DND-41 (cell line): ENCODE measurements around the gene SHISA9.

Experiments used
- ATAC-seq: fragments of 200-7000 bp; cut with Tn5 transposase; 3 replicates; pipeline ENCODE4 v1.9.1; 2021; ENCODE audit warnings: low read depth; ENCODE audit not compliant: insufficient read depth
- DNase-seq: peaks from one replicate; pipeline ENCODE4 v3.0.0-alpha.2; 2020
- H2AFZ ChIP-seq: 2 replicates; pipeline ENCODE4 v1.6.0; 2012; ENCODE audit warnings: low read depth, low read length
- H3K27ac ChIP-seq: 2 replicates; pipeline ENCODE4 v1.5.1; 2012; ENCODE audit warnings: low read length, inconsistent platforms
- H3K27me3 ChIP-seq: fragments of 200-600 bp; sonication (generic); 2 replicates; pipeline ENCODE4 v1.6.0; 2012; ENCODE audit warnings: low read length, mild to moderate bottlenecking, inconsistent platforms; ENCODE audit not compliant: insufficient read depth, poor library complexity
- H3K36me3 ChIP-seq: 2 replicates; pipeline ENCODE4 v1.5.1; 2012; ENCODE audit warnings: low read length, inconsistent platforms; ENCODE audit not compliant: insufficient read depth
- H3K4me1 ChIP-seq: 2 replicates; pipeline ENCODE4 v1.5.1; 2012; ENCODE audit warnings: mild to moderate bottlenecking, low read length; ENCODE audit not compliant: insufficient read depth
- H3K4me2 ChIP-seq: 2 replicates; pipeline ENCODE4 v1.6.0; 2012; ENCODE audit warnings: mild to moderate bottlenecking, moderate library complexity, low read length, inconsistent platforms; ENCODE audit not compliant: insufficient read depth
- H3K4me3 ChIP-seq, 2 experiments: fragments of 200-600 bp in 1 of 2; shearing (Covaris generic) in 1 of 2; 2 replicates each; pipeline ENCODE4 v1.5.1; 2012 to 2016; ENCODE audit warnings: inconsistent platforms in 2 of 2, low read length in 2 of 2, mild to moderate bottlenecking in 2 of 2, low read depth in 1 of 2, moderate library complexity in 1 of 2
- H3K79me2 ChIP-seq: 2 replicates; pipeline ENCODE4 v1.6.0; 2012; ENCODE audit warnings: low read length, inconsistent platforms; ENCODE audit not compliant: insufficient read depth
- H3K9ac ChIP-seq: 2 replicates; pipeline ENCODE4 v1.6.0; 2012; ENCODE audit warnings: low read depth, mild to moderate bottlenecking, inconsistent platforms, low read length, moderate library complexity
- H3K9me3 ChIP-seq: 2 replicates; pipeline ENCODE4 v1.5.1; 2012; ENCODE audit warnings: low read length, moderate library complexity, mild to moderate bottlenecking, inconsistent platforms; ENCODE audit not compliant: insufficient read depth, severe bottlenecking
- H4K20me1 ChIP-seq: 2 replicates; pipeline ENCODE4 v1.6.0; 2012; ENCODE audit warnings: low read length; ENCODE audit not compliant: insufficient read depth
- CTCF ChIP-seq: IDR thresholded peaks from 2 replicates; pipeline ENCODE4 v1.5.1; 2012; ENCODE audit warnings: borderline replicate concordance, low read length, moderate library complexity, mild to moderate bottlenecking; ENCODE audit not compliant: poor library complexity, severe bottlenecking; ENCODE audit errors: extremely low read depth
- EZH2 ChIP-seq: IDR thresholded peaks from 3 replicates; pipeline ENCODE4 v1.6.1; 2012; ENCODE audit warnings: borderline replicate concordance, low read depth, mild to moderate bottlenecking, moderate library complexity, low read length, inconsistent platforms; ENCODE audit not compliant: severe bottlenecking

SHISA9 gene

GRCh38 chr16:13165024-13165423, 263.6 kb downstream of the SHISA9 start:
- no peak overlapping the region for H3K4me3 ChIP-seq
- H3K4me2 ChIP-seq: no peak overlapping the region
- DNase-seq (no peak), ATAC-seq (no peak)
- H3K36me3 ChIP-seq: no peaks in the 10 kb centered on the region
- H3K79me2 ChIP-seq: no peaks in the 10 kb centered on the region
- no peaks in the 10 kb centered on the region for H3K9me3 ChIP-seq
- H3K27ac ChIP-seq: no peak overlapping the region
- no peak for TF ChIP-seq CTCF
- no peak for TF ChIP-seq EZH2
- H3K27me3 ChIP-seq: no peaks in the 10 kb centered on the region
- H3K9ac ChIP-seq: no peak overlapping the region
- H2AFZ ChIP-seq: no peak overlapping the region
- no peaks in the 10 kb centered on the region for H4K20me1 ChIP-seq
- no peaks in the 10 kb centered on the region for H3K4me1 ChIP-seq

DNA sequence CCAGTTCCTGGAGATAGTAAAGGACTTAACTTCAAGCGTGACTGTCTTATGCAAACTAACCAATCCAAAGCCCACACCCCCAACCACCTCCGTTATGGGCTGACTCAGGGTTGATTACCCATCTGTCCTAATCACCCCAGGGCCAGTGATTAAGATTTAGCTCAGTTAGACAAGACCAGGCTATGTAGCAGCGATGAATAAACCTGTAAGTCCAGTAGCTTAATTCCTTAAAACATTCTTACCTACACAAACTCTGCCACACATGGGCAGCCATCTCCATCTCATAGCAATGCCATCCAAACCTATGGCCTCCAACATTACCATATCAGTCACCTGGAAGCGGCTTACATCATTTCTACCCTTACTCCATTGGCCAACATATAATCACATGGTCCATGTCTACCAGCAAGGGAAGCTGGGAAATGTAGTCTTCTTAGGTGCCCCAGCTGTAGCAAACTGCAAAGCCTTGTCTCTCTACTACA, 266.7 kb downstream of the SHISA9 start:
- Histone ChIP-seq H3K27ac (no peak overlapping the region), H3K79me2 (no peaks in the 10 kb centered on the region), H3K4me3 (no peak overlapping the region), H3K4me1 (no peaks in the 10 kb centered on the region), H3K27me3 (no peaks in the 10 kb centered on the region), H4K20me1 (no peaks in the 10 kb centered on the region), H3K36me3 (no peaks in the 10 kb centered on the region), H2AFZ (no peak overlapping the region), H3K9me3 (no peaks in the 10 kb centered on the region), H3K4me2 (no peak overlapping the region), H3K9ac (no peak overlapping the region)
- DNase-seq (no peak), ATAC-seq (no peak)
- TF ChIP-seq EZH2: no peak

DNA sequence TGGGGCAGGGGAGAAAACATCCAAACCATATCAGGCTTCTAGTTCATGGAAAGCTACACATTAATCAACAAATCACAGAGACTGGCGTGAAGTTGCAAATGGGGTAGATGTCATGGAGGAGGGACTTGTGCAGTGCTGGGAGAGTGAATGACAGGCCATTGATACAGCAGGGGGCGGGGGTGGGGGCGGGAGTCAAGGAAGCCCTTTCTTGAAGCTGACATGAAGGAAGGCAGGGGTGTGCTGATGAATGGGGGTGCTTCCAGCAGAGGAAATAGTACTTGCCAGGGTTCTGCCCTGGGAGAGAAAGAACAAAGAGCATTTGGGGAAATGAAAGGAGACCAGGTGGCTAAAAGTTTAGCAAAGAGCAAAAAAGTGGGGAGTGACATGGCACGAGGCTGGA, 269.9 kb downstream of the SHISA9 start:
- Histone ChIP-seq H3K4me1 (no peaks in the 10 kb centered on the region), H3K36me3 (no peaks in the 10 kb centered on the region), H2AFZ (no peak overlapping the region), H3K4me2 (no peak overlapping the region), H3K9ac (no peak overlapping the region), H3K79me2 (no peaks in the 10 kb centered on the region), H3K4me3 (no peak overlapping the region), H4K20me1 (no peaks in the 10 kb centered on the region), H3K27me3 (no peaks in the 10 kb centered on the region), H3K9me3 (no peaks in the 10 kb centered on the region), H3K27ac (no peak overlapping the region)
- ATAC-seq: no peak
- TF ChIP-seq CTCF: no peak
- TF ChIP-seq EZH2: no peak
- no peak for DNase-seq

DNA sequence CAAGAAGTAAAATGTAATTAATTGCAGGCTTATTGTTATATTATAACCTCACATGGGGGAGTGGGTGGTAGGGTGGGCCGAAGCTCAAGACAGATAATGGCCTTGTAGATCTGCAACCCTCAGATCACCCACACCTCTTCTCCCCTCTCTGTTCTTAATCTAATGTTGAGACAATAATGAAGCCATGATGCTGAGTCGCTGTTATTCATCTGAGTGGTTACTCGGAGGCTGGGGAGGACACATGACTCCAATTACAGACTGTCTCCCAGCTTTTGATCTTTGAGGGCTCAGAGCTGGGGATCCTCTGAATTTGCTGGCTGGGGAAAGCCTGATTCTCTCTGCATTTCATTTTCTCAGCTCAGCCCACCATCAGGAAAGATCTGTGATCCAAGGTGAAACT, 275.3 kb downstream of the SHISA9 start:
- H4K20me1 ChIP-seq: no peaks in the 10 kb centered on the region
- TF ChIP-seq CTCF (no peak), EZH2 (no peak)
- no peaks in the 10 kb centered on the region for H3K4me1 ChIP-seq
- DNase-seq (no peak), ATAC-seq (no peak)
- H3K9me3 ChIP-seq: no peaks in the 10 kb centered on the region
- no peak overlapping the region for H3K4me3 ChIP-seq
- H3K27me3 ChIP-seq: peaks cover 2% of the 10 kb centered on the region
- no peak overlapping the region for H3K27ac ChIP-seq
- H3K4me2 ChIP-seq: no peak overlapping the region
- no peaks in the 10 kb centered on the region for H3K79me2 ChIP-seq
- no peak overlapping the region for H2AFZ ChIP-seq
- no peaks in the 10 kb centered on the region for H3K36me3 ChIP-seq
- H3K9ac ChIP-seq: no peak overlapping the region
